GM12891 (cell line): ENCODE results near the gene TRA2A.

ENCODE experiments used
- POLR2A ChIP-seq: IDR thresholded peaks from 2 replicates; pipeline ENCODE4 v1.6.1; 2011; ENCODE audit warnings: low read depth, low read length, control low read depth
- POLR2AphosphoS5 ChIP-seq: IDR thresholded peaks from 2 replicates; pipeline ENCODE4 v1.6.1; 2011; ENCODE audit warnings: low read depth, low read length, control low read depth
- TAF1 ChIP-seq: IDR thresholded peaks from 2 replicates; pipeline ENCODE4 v1.6.1; 2011; ENCODE audit warnings: low read depth, low read length, control low read depth

DNA sequence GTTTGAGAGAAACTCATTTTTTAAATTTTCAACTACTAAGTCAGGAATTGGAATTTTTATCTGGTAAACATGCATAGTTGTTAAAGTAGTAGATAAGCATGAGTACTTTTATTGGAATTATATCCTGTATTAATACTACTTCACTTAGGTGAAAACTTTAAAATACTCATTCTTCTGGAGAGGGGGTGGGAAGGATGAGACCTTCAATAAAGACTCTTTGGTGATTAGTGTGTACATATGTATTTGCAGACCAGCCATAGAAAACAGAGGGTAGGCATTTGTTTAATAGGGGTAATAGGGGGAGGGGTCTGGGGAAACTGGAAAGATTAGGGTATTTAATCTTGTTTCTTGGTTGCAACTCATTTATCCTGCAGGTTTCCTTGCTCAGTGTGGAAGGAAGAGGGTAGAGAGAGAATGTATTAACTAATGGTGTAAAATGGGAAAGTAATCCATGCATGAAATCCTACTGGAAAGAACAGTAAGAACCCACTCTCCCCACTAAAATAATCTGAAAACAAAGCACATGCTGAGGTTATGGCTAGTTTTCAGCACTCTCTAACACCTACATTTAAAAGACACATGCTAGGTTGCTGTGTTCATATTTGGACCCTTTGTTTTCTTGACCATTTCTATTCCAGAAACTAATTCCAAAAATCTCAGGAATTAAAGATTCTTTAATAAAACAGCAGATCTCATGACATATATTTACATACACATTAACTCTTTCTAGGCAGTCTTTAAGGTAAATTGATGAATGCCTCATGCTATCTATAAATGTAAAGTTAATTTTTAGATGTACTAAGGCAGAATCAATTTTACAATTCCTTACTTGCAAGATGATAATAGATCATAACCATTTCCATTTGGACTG is 55.3 kb downstream of the TRA2A start:
- TF ChIP-seq POLR2A: peak; percentile 38; the same call in 1 of the 2 replicates
- TF ChIP-seq POLR2AphosphoS5: no peak
- TF ChIP-seq TAF1: no peak
